Measurements from ENCODE around the gene CTAGE6.
"Not testable (repeated sequence)": the region's sequence is repeated elsewhere in the genome, so short reads cannot be mapped to it uniquely, and the experiment has no call there.

GRCh38 chr7:143797896-143798290 is 40.4 kb upstream of the CTAGE6 start:
- not testable (repeated sequence) for TF ChIP-seq CTCF, EP300 (IDR thresholded peaks at IDR 0.05)
